AG09309 (cell line): Measurements from ENCODE around the gene THSD4.

Experiments
- DNase-seq: peaks from one replicate; pipeline ENCODE4 v3.0.0-alpha.2; 2010; ENCODE audit warnings: low read depth
- H3K4me3 ChIP-seq: 2 replicates; pipeline ENCODE4 v1.5.1; 2011; ENCODE audit warnings: mild to moderate bottlenecking, low read depth, low read length, moderate library complexity; ENCODE audit not compliant: control insufficient read depth
- TF ChIP-seq, protein P1 (sequence below): IDR thresholded peaks from 2 replicates; pipeline ENCODE4 v1.5.1; 2011; ENCODE audit warnings: mild to moderate bottlenecking, low read depth, low read length, inconsistent platforms; ENCODE audit not compliant: insufficient read depth, control insufficient read depth; ENCODE audit errors: missing control alignments

The THSD4 gene

DNA sequence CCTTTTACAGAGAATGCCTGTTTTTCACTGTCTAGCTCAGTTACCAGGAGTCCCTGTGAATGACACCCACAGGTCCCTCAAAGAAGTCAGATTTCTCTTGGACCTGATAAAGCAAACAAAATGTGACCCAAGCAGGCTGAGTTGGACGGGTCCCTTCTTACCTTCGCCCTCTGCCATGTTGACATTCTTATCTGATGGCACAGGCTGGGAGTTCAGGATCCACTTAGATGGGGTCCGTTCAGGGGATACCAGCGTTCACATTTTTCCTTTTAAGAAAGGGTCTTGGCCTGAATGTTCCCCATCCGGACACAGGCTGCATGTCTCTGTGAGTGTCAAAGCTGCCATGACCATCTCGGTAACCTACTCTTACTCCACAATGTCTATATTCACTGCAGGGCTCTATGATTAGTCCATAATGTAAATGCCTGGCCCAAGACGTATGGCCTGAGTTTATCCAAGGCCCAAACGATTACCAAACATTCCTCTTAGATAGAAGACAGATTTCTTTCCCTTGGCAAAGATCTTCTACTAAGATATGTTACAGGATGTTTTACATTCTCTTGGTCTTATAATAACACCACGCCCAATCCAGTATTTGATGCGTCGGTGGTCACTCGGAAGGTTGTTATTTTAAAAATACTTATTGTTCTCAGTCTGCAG, 179.1 kb downstream of the THSD4 start:
- DNase-seq = peak; percentile 88
- TF ChIP-seq, protein P1, sequence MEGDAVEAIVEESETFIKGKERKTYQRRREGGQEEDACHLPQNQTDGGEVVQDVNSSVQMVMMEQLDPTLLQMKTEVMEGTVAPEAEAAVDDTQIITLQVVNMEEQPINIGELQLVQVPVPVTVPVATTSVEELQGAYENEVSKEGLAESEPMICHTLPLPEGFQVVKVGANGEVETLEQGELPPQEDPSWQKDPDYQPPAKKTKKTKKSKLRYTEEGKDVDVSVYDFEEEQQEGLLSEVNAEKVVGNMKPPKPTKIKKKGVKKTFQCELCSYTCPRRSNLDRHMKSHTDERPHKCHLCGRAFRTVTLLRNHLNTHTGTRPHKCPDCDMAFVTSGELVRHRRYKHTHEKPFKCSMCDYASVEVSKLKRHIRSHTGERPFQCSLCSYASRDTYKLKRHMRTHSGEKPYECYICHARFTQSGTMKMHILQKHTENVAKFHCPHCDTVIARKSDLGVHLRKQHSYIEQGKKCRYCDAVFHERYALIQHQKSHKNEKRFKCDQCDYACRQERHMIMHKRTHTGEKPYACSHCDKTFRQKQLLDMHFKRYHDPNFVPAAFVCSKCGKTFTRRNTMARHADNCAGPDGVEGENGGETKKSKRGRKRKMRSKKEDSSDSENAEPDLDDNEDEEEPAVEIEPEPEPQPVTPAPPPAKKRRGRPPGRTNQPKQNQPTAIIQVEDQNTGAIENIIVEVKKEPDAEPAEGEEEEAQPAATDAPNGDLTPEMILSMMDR = no peak
- no peak overlapping the region for H3K4me3 ChIP-seq

DNA sequence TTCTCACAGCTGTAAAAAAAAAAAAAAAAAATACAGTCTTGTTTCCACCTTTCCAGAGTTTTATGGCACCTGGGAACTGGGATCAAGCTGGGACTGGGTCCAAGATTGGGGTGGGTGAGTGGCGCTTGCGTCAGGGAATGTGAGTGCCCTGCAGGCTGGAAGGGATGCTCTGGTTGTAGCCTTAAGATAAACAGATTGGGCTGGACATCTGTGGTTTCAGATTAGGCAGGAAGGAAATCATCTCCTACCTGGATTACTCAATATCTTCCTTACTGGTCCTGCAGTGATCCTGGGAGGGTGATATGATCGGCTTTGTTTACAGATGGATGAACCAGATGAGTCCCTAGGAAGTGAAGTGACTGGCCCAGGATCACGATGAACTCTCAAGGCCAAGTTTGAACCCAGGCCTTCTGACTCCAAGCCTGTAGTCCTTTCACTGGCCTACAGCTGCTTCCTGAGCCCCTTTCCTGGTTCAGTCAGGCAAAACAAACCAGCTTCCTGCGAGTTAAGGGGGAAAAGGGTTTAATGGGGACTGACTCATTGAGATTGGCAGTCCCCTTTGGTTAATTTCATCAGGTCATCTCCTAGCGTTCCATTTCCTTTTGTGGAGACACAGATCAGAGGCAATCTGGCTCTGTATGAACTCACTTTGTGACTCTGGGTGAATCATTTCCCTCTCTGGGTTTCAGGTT, 179.8 kb downstream of the THSD4 start:
- peak; percentile 99 for DNase-seq
- H3K4me3 ChIP-seq = no peak overlapping the region
- TF ChIP-seq, protein P1 = no peak

DNA sequence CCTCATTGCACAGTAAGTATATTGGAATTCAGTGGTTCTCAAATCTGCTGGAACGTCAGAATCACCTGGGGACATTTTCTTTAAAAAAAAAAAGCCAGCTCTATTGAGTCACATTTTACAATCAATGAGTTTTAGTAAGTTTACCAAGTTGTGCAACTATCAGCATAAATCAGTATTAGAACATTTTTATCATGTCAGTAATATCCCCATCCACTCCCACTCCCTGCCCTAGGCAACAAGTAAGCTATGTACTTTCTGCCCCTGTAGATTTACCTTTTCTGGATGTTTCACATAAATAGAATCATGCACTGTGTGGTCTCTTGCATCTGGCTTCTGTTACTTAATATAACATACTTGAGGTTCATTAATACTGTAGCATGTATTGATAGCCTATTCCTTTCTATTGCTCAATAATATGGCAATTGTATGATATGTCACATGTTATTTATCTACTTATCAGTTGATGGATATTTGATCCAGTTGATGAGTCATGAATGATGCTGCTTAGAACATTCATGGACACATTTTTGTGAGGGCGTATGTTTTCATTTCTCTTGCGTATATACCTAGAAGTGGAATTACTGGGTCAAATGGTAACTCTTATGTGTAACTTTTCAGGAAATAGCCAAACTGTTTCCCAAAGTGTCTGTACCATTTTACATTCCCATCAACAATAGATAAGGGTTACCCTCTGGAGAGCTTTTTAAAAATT, 180.5 kb downstream of the THSD4 start:
- H3K4me3 ChIP-seq = no peak overlapping the region
- peak; percentile 63 for DNase-seq
- TF ChIP-seq, protein P1 = no peak

DNA sequence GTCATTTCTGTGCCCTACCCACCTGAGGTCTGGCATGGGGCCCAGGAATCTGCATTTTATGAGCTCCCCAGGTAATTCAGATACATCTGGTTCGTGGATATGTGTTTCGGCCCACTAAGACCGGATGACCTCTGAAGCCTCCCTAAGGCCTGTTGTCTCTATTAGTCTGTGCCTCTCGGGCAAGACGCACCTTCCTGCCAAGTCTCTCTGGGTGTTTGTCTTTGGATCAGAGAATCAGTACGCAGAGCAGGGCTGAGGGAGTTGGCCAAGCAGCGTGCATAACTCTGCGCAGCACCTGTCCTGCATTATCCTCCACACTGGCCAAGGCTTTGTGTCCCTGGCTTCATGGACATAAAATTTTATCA, 181.0 kb downstream of the THSD4 start:
- no peak for DNase-seq
- H3K4me3 ChIP-seq = no peak overlapping the region
- TF ChIP-seq, protein P1 = no peak

DNA sequence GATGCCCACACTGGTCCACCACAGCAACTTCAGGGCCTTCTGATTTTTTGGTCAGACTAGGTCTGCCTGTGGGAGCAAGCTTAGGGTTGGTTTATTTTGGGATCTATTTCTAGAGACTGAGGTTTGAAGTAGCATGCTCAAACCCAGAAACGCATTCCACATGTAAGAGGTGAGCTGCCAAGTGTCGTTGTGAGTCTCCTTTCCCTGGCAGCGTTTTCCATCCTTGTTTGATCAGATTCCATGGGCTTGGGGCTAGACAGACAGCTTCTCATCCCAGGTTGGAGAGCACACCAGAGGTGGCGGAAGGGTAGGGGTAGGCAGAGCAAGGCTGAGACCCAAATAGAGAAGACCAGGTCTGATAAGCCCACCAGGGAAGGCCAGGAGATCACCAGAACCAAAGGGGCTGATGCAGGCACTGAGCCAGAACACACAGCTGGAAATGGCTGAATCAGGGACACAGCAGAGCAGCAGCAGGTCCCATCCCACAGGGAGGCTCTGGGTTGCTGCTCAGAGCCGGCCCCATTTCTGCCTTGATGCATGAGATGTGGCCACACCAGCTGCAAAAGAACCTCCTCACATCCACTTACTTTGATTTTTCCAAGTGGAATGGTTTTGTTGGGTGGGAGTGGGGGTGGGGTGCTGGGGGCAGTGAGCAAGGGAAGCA, 186.8 kb downstream of the THSD4 start:
- no peak overlapping the region for H3K4me3 ChIP-seq
- TF ChIP-seq, protein P1 = no peak
- no peak for DNase-seq

DNA sequence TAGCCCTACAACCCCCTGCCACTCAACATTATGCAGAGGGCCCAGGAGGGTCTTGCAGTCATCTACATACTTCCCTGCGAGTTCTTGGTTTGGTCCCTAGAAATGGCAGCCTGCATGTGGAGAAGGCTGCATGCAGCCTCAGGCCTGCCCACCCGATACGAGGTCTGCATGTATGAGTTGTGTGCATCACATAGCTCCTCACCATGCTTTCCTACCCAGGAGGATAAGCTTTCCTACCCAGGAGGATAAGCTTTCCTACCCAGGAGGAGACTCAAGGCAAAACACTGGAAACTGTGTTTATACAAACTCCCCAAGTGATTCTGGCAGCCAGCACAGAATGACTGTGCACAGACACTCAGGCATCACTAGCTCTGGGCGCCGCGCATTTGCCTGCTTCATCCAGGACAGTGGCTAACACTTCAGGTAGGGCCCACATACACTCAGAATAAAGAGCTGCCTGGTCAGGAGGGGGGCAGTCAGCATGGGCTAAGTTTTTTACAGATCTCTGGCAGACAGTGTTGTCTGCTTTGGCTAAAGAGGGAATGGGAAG, 187.7 kb downstream of the THSD4 start:
- TF ChIP-seq, protein P1 = no peak
- DNase-seq = no peak
- no peak overlapping the region for H3K4me3 ChIP-seq
